Effector memory CD4-positive, alpha-beta T cell (primary cell): Measurements from ENCODE around the gene VPS37C.

Experiments
- DNase-seq, 3 donors: peaks; one replicate each; pipeline ENCODE4 v3.0.0-alpha.2; 2020
- H3K27ac ChIP-seq: 2 replicates; pipeline ENCODE4 v1.7.0; 2013; ENCODE audit warnings: mild to moderate bottlenecking, low read length, moderate library complexity; ENCODE audit not compliant: insufficient read depth, poor library complexity, severe bottlenecking
- H3K27me3 ChIP-seq: replicated peaks from 2 replicates; pipeline ENCODE4 v1.7.0; 2013; ENCODE audit warnings: mild to moderate bottlenecking, low read length; ENCODE audit not compliant: insufficient read depth, control insufficient read depth, poor library complexity, severe bottlenecking
- H3K36me3 ChIP-seq: 2 replicates; pipeline ENCODE4 v1.7.0; 2013; ENCODE audit warnings: mild to moderate bottlenecking, low read length, moderate library complexity; ENCODE audit not compliant: control insufficient read depth, insufficient read depth
- H3K4me1 ChIP-seq: 2 replicates; pipeline ENCODE4 v1.7.0; 2013; ENCODE audit warnings: low read length, mild to moderate bottlenecking; ENCODE audit not compliant: control insufficient read depth, insufficient read depth, poor library complexity, severe bottlenecking
- H3K4me3 ChIP-seq: 2 replicates; pipeline ENCODE4 v1.7.0; 2013; ENCODE audit warnings: low read length, low read depth, mild to moderate bottlenecking; ENCODE audit not compliant: insufficient read depth, poor library complexity, severe bottlenecking
- H3K9me3 ChIP-seq: 2 replicates; pipeline ENCODE4 v1.7.0; 2013; ENCODE audit warnings: mild to moderate bottlenecking, low read length, moderate library complexity; ENCODE audit not compliant: control insufficient read depth

The VPS37C gene

GRCh38 chr11:61119571-61119970 lies 41.7 kb downstream of the VPS37C start:
- Histone ChIP-seq H3K27ac (peak overlapping the region; percentile 71), H3K27me3 (no peaks in the 10 kb centered on the region), H3K4me3 (no peak overlapping the region), H3K4me1 (peaks cover 40% of the 10 kb centered on the region), H3K9me3 (no peaks in the 10 kb centered on the region), H3K36me3 (peaks cover 82% of the 10 kb centered on the region)
- no peak for DNase-seq

DNA sequence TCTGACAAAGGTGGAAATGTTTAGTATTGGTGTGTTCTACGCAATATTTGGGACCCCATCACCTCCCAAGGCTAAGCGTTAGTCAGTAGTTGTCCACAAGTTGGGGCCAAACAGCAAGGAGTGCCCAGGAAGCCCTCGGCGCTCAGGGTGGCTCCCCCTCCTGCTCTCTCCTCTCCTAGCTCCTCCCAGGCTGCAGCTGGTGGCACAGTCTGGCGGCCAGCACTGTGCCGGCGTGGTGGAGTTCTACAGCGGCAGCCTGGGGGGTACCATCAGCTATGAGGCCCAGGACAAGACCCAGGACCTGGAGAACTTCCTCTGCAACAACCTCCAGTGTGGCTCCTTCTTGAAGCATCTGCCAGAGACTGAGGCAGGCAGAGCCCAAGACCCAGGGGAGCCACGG lies 42.2 kb downstream of the VPS37C start:
- Histone ChIP-seq H3K9me3 (no peaks in the 10 kb centered on the region), H3K4me1 (peaks cover 45% of the 10 kb centered on the region), H3K4me3 (no peak overlapping the region), H3K27ac (peak overlapping the region; percentile 71), H3K36me3 (peaks cover 77% of the 10 kb centered on the region), H3K27me3 (no peaks in the 10 kb centered on the region)
- no peak for DNase-seq

DNA sequence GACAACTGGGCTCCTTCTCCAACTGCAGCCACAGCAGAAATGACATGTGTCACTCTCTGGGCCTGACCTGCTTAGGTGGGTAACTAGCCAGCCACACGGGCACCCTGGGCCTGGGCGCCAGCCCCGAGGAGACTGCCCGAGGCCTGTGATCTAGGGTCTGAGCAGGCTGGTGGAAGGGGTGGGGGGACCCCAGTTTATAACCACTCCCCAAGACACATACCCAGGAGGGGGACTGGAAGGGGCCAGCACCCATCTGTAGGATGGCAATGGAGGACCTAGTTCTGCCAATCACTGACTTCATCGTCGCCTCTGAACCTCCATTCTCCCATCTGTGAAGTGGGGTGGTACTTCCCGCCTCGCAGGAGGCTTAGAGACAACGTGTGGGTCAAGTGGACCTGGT lies 42.8 kb downstream of the VPS37C start:
- H3K4me3 ChIP-seq: no peak overlapping the region
- no peak for DNase-seq
- peaks cover 47% of the 10 kb centered on the region for H3K4me1 ChIP-seq
- no peaks in the 10 kb centered on the region for H3K27me3 ChIP-seq
- peaks cover 76% of the 10 kb centered on the region for H3K36me3 ChIP-seq
- no peaks in the 10 kb centered on the region for H3K9me3 ChIP-seq
- H3K27ac ChIP-seq: peak overlapping the region; percentile 71

GRCh38 chr11:61118004-61118403 lies 43.2 kb downstream of the VPS37C start:
- H3K27ac ChIP-seq: peak overlapping the region; percentile 71
- no peaks in the 10 kb centered on the region for H3K9me3 ChIP-seq
- no peaks in the 10 kb centered on the region for H3K27me3 ChIP-seq
- H3K4me3 ChIP-seq: no peak overlapping the region
- peaks cover 51% of the 10 kb centered on the region for H3K4me1 ChIP-seq
- DNase-seq: no peak
- H3K36me3 ChIP-seq: peaks cover 72% of the 10 kb centered on the region

DNA sequence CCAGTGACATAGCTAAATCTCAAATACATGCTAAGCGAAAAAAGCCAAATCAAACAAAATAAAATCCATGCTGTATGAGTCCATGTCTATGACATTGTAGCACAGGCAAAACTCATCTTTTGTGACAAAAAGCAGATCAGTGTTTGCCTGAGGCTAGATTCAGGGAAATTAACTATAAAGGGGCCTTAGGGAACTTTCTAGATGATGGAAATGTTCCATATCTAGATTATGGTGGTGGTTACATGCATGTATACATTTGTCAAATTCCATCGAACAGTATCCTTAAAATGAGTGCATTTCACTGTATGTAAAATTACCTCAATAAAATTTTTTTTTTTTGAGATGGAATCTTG lies 44.1 kb downstream of the VPS37C start:
- no peak for DNase-seq
- no peak overlapping the region for H3K27ac ChIP-seq
- no peaks in the 10 kb centered on the region for H3K27me3 ChIP-seq
- H3K36me3 ChIP-seq: peaks cover 67% of the 10 kb centered on the region
- H3K9me3 ChIP-seq: no peaks in the 10 kb centered on the region
- H3K4me3 ChIP-seq: no peak overlapping the region
- peaks cover 60% of the 10 kb centered on the region for H3K4me1 ChIP-seq

GRCh38 chr11:61116426-61117167 lies 44.6 kb downstream of the VPS37C start:
- peaks cover 62% of the 10 kb centered on the region for H3K4me1 ChIP-seq
- no peaks in the 10 kb centered on the region for H3K27me3 ChIP-seq
- peak overlapping the region; percentile 41 for H3K27ac ChIP-seq
- H3K4me3 ChIP-seq: no peak overlapping the region
- H3K36me3 ChIP-seq: peaks cover 62% of the 10 kb centered on the region
- DNase-seq: no peak
- no peaks in the 10 kb centered on the region for H3K9me3 ChIP-seq

DNA sequence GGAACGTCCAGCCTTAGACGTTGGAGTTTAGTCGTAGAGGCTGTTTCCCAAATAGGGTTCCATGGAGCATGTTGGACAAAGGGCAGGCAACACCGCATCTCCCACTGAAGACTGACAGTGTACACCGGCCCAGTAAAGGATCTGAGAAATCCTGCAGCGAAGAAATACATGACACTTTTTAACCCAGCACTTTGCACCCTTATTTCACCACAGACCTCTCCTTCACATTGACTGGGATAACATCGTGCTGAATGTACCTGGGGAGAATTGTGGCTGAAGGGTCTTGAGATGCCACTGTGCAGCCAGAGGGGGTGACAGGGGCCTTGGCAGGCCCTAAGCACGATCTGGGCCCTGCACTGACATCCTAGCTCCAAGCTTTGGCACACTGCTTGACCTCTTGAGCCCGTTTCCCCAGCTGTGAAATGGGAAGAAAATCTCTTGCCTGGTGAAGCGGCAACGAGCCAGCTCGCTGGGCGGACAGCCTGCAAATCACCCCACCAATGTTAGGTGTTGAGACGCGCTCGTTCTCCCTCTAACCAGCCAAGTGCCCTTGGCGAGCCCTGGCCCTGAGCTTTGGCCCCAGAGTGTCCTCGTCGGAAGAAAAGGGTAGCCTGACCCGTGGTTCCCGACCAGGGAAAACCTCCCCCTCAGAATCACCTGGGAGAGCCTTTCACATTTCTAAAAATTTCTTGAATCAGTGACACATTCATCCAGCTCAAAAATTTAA lies 45.6 kb downstream of the VPS37C start:
- Histone ChIP-seq H3K4me1 (peaks cover 61% of the 10 kb centered on the region), H3K27ac (no peak overlapping the region), H3K9me3 (no peaks in the 10 kb centered on the region), H3K4me3 (no peak overlapping the region), H3K27me3 (no peaks in the 10 kb centered on the region), H3K36me3 (peaks cover 55% of the 10 kb centered on the region)
- DNase-seq: no peak

- Histone ChIP-seq H3K4me1 (peaks cover 57% of the 10 kb centered on the region), H3K4me3 (no peak overlapping the region), H3K36me3 (peaks cover 51% of the 10 kb centered on the region), H3K27me3 (no peaks in the 10 kb centered on the region), H3K27ac (peak overlapping the region; percentile 19), H3K9me3 (no peaks in the 10 kb centered on the region)
- no peak for DNase-seq
Observed at GRCh38 chr11:61114913-61115312, 46.3 kb downstream of the VPS37C start.

- Histone ChIP-seq H3K4me1 (peaks cover 59% of the 10 kb centered on the region), H3K9me3 (no peaks in the 10 kb centered on the region), H3K4me3 (no peak overlapping the region), H3K27me3 (no peaks in the 10 kb centered on the region), H3K36me3 (peaks cover 49% of the 10 kb centered on the region), H3K27ac (peak overlapping the region; percentile 68)
- no peak for DNase-seq
Observed at GRCh38 chr11:61113201-61113600, 48.0 kb downstream of the VPS37C start.

DNA sequence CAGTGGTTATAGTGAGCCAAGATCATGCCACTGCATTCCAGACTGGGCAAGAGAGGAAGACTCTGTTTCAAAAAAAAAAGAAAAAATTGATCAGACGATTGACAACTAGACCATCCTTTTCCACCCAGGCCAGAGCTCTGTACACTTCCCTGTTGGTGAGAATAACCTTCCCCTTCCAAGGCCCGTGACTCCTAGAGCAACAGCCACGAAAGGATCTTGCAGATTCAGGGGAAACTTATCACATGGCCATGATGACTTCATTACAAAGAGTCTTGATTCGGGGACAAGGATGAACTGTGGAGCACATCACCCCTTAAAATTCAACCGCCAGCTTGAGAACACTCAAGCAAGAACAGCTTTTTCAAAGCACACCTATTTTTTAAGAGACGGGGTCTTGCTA lies 48.7 kb downstream of the VPS37C start:
- Histone ChIP-seq H3K27ac (peak overlapping the region; percentile 68), H3K36me3 (peaks cover 49% of the 10 kb centered on the region), H3K4me3 (no peak overlapping the region), H3K9me3 (no peaks in the 10 kb centered on the region), H3K4me1 (peaks cover 65% of the 10 kb centered on the region), H3K27me3 (no peaks in the 10 kb centered on the region)
- DNase-seq: no peak
